Chondrocyte (in vitro differentiated cells): ENCODE data around the gene ZNF236. TPM values are rescaled to one million over a fixed set of nuclear protein-coding genes. Genes with fewer than 3 reads are reported as not detected.
"Not testable (repeated sequence)": the region's sequence is repeated elsewhere in the genome, so short reads cannot be mapped to it uniquely, and the experiment has no call there.

Experiments used
- DNase-seq: peaks from one replicate; pipeline ENCODE4 v3.0.0; 2021; ENCODE audit warnings: mixed read lengths, low spot score
- H3K27ac Mint-ChIP-seq: one replicate; pipeline ENCODE4 v1.8.0; 2021; ENCODE audit warnings: mild to moderate bottlenecking, moderate library complexity, mixed read lengths; ENCODE audit not compliant: unreplicated experiment
- H3K27me3 Mint-ChIP-seq: 2 replicates; pipeline ENCODE4 v1.8.0; 2021; ENCODE audit warnings: low read depth, mixed read lengths
- H3K36me3 Mint-ChIP-seq: 2 replicates; pipeline ENCODE4 v1.8.0; 2021; ENCODE audit warnings: low read depth, mixed read lengths
- H3K4me1 Mint-ChIP-seq: 2 replicates; pipeline ENCODE4 v1.8.0; 2021; ENCODE audit warnings: low read depth, mild to moderate bottlenecking, mixed read lengths
- H3K4me3 Mint-ChIP-seq: one replicate; pipeline ENCODE4 v1.8.0; 2021; ENCODE audit warnings: mild to moderate bottlenecking, moderate library complexity, mixed read lengths; ENCODE audit not compliant: unreplicated experiment
- H3K9me3 Mint-ChIP-seq: 2 replicates; pipeline ENCODE4 v1.8.0; 2021; ENCODE audit warnings: low read depth, mixed read lengths
- long read RNA-seq: library from polyadenylated mRNA; stranded (forward); transcript quantifications from one replicate; pipeline ENCODE4 v2.0.0, GENCODE V29; 2021
- total RNA-seq: library from RNA; stranded (reverse); gene quantifications from 3 replicates; pipeline ENCODE4 v1.2.1, GENCODE V29; 2021
- TF ChIP-seq, protein P1 (sequence below): fragments of 200-600 bp; sonication (generic); IDR thresholded peaks from 2 replicates; pipeline ENCODE4 v1.5.0; 2021; ENCODE audit warnings: antibody characterized with exemption, mild to moderate bottlenecking, moderate library complexity

ZNF236 gene
- 14.3 to 20.2 TPM (median 16.1 TPM) in 3 replicates for total RNA-seq
- long read RNA-seq, partial matches to known transcripts: 0 of 2 reads
- long read RNA-seq, other reads (novel, unspliced or antisense): 2 of 2 reads

DNA sequence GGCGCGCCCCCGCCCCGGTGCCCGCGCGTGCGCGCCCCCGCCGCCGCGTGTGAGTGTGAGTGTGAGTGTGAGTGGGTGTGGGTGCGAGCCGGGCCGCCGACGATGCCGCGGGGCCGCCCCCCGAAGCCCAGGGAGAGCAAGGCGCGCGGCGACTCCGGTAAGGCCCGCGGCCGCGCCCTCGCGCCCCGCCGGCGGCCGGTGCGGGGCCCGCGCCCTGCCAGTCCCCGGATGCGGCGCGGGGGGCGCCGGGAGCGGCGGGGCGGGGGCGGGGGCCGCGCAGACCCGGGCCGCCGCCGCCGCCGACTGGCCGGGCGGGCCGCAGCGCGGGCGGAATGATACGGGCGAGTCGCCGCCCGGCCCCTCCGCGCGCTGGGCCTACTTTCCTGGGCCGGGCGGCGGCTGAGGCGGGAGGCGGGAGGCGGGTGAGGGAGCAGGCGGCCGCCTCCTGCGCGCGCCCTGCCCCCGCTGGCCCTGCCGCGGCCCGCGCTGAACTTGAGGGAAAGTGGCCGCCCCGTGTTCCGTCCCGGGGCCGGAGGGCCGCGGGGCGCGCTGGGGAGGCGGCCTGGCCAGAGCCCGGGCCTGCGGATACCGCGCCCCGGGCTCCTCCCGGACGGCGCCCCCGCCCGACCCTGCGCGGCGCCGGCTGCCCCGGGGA lies at the start of gene ZNF236:
ZNF236 (plus strand) TSS at position 52 of the 655 bp plus-strand sequence; CDS start at position 103, 51 bp downstream.
- TF ChIP-seq, protein P1, sequence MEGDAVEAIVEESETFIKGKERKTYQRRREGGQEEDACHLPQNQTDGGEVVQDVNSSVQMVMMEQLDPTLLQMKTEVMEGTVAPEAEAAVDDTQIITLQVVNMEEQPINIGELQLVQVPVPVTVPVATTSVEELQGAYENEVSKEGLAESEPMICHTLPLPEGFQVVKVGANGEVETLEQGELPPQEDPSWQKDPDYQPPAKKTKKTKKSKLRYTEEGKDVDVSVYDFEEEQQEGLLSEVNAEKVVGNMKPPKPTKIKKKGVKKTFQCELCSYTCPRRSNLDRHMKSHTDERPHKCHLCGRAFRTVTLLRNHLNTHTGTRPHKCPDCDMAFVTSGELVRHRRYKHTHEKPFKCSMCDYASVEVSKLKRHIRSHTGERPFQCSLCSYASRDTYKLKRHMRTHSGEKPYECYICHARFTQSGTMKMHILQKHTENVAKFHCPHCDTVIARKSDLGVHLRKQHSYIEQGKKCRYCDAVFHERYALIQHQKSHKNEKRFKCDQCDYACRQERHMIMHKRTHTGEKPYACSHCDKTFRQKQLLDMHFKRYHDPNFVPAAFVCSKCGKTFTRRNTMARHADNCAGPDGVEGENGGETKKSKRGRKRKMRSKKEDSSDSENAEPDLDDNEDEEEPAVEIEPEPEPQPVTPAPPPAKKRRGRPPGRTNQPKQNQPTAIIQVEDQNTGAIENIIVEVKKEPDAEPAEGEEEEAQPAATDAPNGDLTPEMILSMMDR: no peak
- H3K27ac Mint-ChIP-seq: peak within 1 kb of the TSS; percentile 89
- peaks cover 2% of the 10 kb centered on the region for H3K36me3 Mint-ChIP-seq
- no peaks in the 10 kb centered on the region for H3K9me3 Mint-ChIP-seq
- peaks cover 44% of the 10 kb centered on the region for H3K4me1 Mint-ChIP-seq
- peak within 1 kb of the TSS; percentile 87 for H3K4me3 Mint-ChIP-seq
- no peaks in the 10 kb centered on the region for H3K27me3 Mint-ChIP-seq
- no peak for DNase-seq

DNA sequence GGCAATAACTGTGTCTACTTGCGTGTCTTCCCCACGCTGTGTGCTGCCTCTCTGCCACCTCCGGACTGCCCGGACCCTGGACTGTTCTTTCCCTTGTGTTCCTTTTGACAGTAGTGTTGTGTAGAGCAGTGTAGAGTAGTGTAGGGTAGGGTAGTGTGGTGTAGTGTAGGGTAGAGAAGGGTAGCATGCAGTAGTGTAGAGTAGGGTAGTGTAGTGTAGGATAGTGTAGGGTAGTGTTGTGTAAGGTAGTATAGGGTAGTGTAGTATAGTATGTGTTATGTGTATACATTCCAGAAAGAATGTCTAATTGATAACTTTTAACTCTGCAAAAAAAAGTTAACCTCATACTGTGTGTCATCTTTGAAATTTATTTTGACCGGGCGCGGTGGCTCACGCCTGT lies 49.7 kb upstream of the ZNF236 start:
- peaks cover 9% of the 10 kb centered on the region for H3K27me3 Mint-ChIP-seq
- no peak overlapping the region for H3K4me3 Mint-ChIP-seq
- H3K36me3 Mint-ChIP-seq: no peaks in the 10 kb centered on the region
- TF ChIP-seq, protein P1: no peak
- H3K27ac Mint-ChIP-seq: no peak overlapping the region
- H3K4me1 Mint-ChIP-seq: no peaks in the 10 kb centered on the region
- H3K9me3 Mint-ChIP-seq: peaks cover 8% of the 10 kb centered on the region
- DNase-seq: no peak

DNA sequence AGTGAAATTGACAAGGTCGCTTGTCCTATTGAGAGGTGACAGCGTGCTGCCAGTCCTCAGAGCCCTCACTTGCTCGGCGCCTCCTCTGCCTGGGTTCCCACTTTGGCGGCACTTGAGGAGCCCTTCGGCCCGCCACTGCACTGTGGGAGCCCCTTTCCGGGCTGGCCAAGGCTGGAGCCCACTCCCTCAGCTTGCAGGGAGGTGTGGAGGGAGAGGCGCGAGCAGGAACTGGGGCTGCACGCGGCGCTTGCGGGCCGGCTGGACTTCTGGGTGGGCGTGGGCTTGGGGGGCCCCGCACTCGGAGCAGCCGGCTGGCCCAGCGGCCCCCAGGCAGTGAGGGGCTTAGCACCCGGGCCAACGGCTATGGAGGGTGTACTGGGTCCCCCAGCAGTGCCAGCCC lies 45.3 kb upstream of the ZNF236 start:
- not testable (repeated sequence) for H3K4me3 Mint-ChIP-seq, DNase-seq, H3K4me1 Mint-ChIP-seq, H3K9me3 Mint-ChIP-seq, H3K27ac Mint-ChIP-seq, H3K27me3 Mint-ChIP-seq, H3K36me3 Mint-ChIP-seq

DNA sequence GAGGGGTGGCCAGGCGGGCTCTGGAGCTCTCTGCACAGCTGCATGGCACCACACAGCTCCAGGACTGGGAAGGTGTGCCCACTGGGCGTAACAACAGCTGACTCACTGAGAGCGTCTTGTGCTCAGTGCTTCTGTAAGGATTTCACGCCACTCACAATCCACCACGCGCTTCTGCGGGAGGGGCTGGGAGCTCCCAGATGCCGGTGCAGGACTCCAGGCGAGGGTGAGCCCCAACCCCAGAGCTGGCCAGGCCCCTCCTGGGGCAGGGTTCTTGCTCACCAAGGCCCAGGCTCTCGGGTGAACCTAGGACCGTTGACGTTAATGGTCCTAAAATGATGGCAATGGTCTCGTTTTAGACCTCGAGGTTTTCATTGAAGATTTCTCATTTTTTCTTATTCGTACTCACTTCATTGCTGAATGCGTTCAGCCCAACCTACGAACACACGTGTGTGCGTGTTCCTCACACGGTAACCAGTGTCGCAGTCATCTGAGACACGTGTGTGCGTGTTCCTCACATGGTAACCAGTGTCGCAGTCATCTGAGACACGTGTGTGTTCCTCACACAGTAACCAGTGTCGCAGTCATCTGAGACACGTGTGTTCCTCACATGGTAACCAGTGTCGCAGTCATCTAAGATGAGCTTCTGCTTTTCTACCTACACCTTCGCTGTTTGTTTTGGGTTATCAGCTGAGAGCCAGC lies 38.4 kb upstream of the ZNF236 start:
- peaks cover 9% of the 10 kb centered on the region for H3K27me3 Mint-ChIP-seq
- H3K36me3 Mint-ChIP-seq: no peaks in the 10 kb centered on the region
- no peak overlapping the region for H3K27ac Mint-ChIP-seq
- H3K4me1 Mint-ChIP-seq: no peaks in the 10 kb centered on the region
- TF ChIP-seq, protein P1: no peak
- no peaks in the 10 kb centered on the region for H3K9me3 Mint-ChIP-seq
- no peak overlapping the region for H3K4me3 Mint-ChIP-seq
- DNase-seq: no peak

DNA sequence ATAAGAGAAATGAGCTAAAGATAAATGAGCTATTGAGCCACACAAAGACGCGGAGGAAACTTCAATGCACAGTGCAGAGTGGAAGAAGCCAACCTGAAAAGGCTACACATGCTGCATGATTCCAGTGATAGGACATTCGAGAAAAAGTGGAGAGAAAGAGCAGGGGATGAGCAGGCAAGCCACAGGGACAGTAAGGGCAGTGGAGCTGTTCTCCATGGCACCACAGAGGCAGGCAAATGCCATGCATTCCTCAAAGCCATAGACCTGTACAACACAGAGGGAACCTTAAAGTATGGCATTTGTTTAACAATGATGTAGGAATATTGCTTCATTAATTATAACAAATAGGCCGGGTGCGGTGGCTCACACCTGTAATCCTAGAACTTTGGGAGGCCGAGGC lies 36.5 kb upstream of the ZNF236 start:
- H3K4me3 Mint-ChIP-seq: no peak overlapping the region
- H3K4me1 Mint-ChIP-seq: no peaks in the 10 kb centered on the region
- no peak overlapping the region for H3K27ac Mint-ChIP-seq
- peaks cover 7% of the 10 kb centered on the region for H3K9me3 Mint-ChIP-seq
- TF ChIP-seq, protein P1: no peak
- peaks cover 9% of the 10 kb centered on the region for H3K27me3 Mint-ChIP-seq
- DNase-seq: no peak
- no peaks in the 10 kb centered on the region for H3K36me3 Mint-ChIP-seq
